ENCODE measurements around the gene BCR.
"Not testable (repeated sequence)": the region's sequence is repeated elsewhere in the genome, so short reads cannot be mapped to it uniquely, and the experiment has no call there.

The BCR gene

GRCh38 chr22:23313791-23314567 lies 133.7 kb downstream of the BCR start:
- no peaks in the 10 kb centered on the region for H3K9me3 Mint-ChIP-seq (ENCODE audit: low read depth)
- no peak overlapping the region for H3K4me3 Mint-ChIP-seq
- no peak overlapping the region for H3K27ac Mint-ChIP-seq
- peaks cover 3% of the 10 kb centered on the region for H3K4me1 Mint-ChIP-seq (ENCODE audit: low read depth)
- no peaks in the 10 kb centered on the region for H3K27me3 Mint-ChIP-seq
- H3K36me3 Mint-ChIP-seq = no peaks in the 10 kb centered on the region

- H3K27ac Mint-ChIP-seq = no peak overlapping the region
- no peaks in the 10 kb centered on the region for H3K27me3 Mint-ChIP-seq
- no peak overlapping the region for H3K4me3 Mint-ChIP-seq
- no peaks in the 10 kb centered on the region for H3K36me3 Mint-ChIP-seq
- peaks cover 3% of the 10 kb centered on the region for H3K4me1 Mint-ChIP-seq (ENCODE audit: low read depth)
- H3K9me3 Mint-ChIP-seq (ENCODE audit: low read depth) = no peaks in the 10 kb centered on the region
These were observed 135.1 kb downstream of the BCR start for GRCh38 chr22:23315341-23315917.

GRCh38 chr22:23316596-23316995 lies 136.3 kb downstream of the BCR start:
- not testable (repeated sequence) for H3K36me3 Mint-ChIP-seq; H3K9me3 Mint-ChIP-seq (ENCODE audit: low read depth); H3K4me1 Mint-ChIP-seq (ENCODE audit: low read depth); H3K27ac Mint-ChIP-seq; H3K4me3 Mint-ChIP-seq; H3K27me3 Mint-ChIP-seq

- not testable (repeated sequence) for H3K4me1 Mint-ChIP-seq (ENCODE audit: low read depth); H3K27me3 Mint-ChIP-seq; H3K36me3 Mint-ChIP-seq; H3K9me3 Mint-ChIP-seq (ENCODE audit: low read depth); H3K27ac Mint-ChIP-seq; H3K4me3 Mint-ChIP-seq
These were observed 138.0 kb downstream of the BCR start for GRCh38 chr22:23318316-23318715.

- not testable (repeated sequence) for H3K9me3 Mint-ChIP-seq (ENCODE audit: low read depth); H3K4me3 Mint-ChIP-seq; H3K4me1 Mint-ChIP-seq (ENCODE audit: low read depth); H3K27ac Mint-ChIP-seq; H3K36me3 Mint-ChIP-seq; H3K27me3 Mint-ChIP-seq
These were observed 142.3 kb downstream of the BCR start for GRCh38 chr22:23322497-23323080.

- H3K4me3 Mint-ChIP-seq; H3K27me3 Mint-ChIP-seq; H3K27ac Mint-ChIP-seq; H3K4me1 Mint-ChIP-seq (ENCODE audit: low read depth); H3K9me3 Mint-ChIP-seq (ENCODE audit: low read depth); H3K36me3 Mint-ChIP-seq: not testable (repeated sequence)
These were observed 143.8 kb downstream of the BCR start for GRCh38 chr22:23323960-23324688.

- Mint-ChIP-seq H3K4me1 (ENCODE audit: low read depth) (no peaks in the 10 kb centered on the region), H3K36me3 (no peaks in the 10 kb centered on the region), H3K27ac (no peak overlapping the region), H3K27me3 (no peaks in the 10 kb centered on the region), H3K4me3 (no peak overlapping the region), H3K9me3 (ENCODE audit: low read depth) (no peaks in the 10 kb centered on the region)
These were observed 144.9 kb downstream of the BCR start for GRCh38 chr22:23325183-23325582.

GRCh38 chr22:23333822-23334221 lies 153.5 kb downstream of the BCR start:
- H3K9me3 Mint-ChIP-seq (ENCODE audit: low read depth); H3K4me1 Mint-ChIP-seq (ENCODE audit: low read depth); H3K36me3 Mint-ChIP-seq; H3K27me3 Mint-ChIP-seq; H3K4me3 Mint-ChIP-seq; H3K27ac Mint-ChIP-seq: not testable (repeated sequence)

- not testable (repeated sequence) for H3K36me3 Mint-ChIP-seq; H3K4me3 Mint-ChIP-seq; H3K9me3 Mint-ChIP-seq (ENCODE audit: low read depth); H3K4me1 Mint-ChIP-seq (ENCODE audit: low read depth); H3K27ac Mint-ChIP-seq; H3K27me3 Mint-ChIP-seq
These were observed 157.4 kb downstream of the BCR start for GRCh38 chr22:23337672-23338071.

GRCh38 chr22:23341942-23342695 lies 161.8 kb downstream of the BCR start:
- H3K9me3 Mint-ChIP-seq (ENCODE audit: low read depth); H3K27ac Mint-ChIP-seq; H3K36me3 Mint-ChIP-seq; H3K4me3 Mint-ChIP-seq; H3K4me1 Mint-ChIP-seq (ENCODE audit: low read depth); H3K27me3 Mint-ChIP-seq: not testable (repeated sequence)

GRCh38 chr22:23351321-23351720 lies 171.0 kb downstream of the BCR start:
- H3K27ac Mint-ChIP-seq = no peak overlapping the region
- H3K4me1 Mint-ChIP-seq (ENCODE audit: low read depth) = peaks cover 5% of the 10 kb centered on the region
- no peak overlapping the region for H3K4me3 Mint-ChIP-seq
- H3K36me3 Mint-ChIP-seq = no peaks in the 10 kb centered on the region
- no peaks in the 10 kb centered on the region for H3K9me3 Mint-ChIP-seq (ENCODE audit: low read depth)
- peaks cover 5% of the 10 kb centered on the region for H3K27me3 Mint-ChIP-seq

- H3K4me3 Mint-ChIP-seq = no peak overlapping the region
- peaks cover 5% of the 10 kb centered on the region for H3K27me3 Mint-ChIP-seq
- no peaks in the 10 kb centered on the region for H3K36me3 Mint-ChIP-seq
- no peaks in the 10 kb centered on the region for H3K9me3 Mint-ChIP-seq (ENCODE audit: low read depth)
- peaks cover 5% of the 10 kb centered on the region for H3K4me1 Mint-ChIP-seq (ENCODE audit: low read depth)
- no peak overlapping the region for H3K27ac Mint-ChIP-seq
These were observed 172.7 kb downstream of the BCR start for GRCh38 chr22:23353004-23353403.

- peaks cover 5% of the 10 kb centered on the region for H3K4me1 Mint-ChIP-seq (ENCODE audit: low read depth)
- peaks cover 5% of the 10 kb centered on the region for H3K27me3 Mint-ChIP-seq
- H3K4me3 Mint-ChIP-seq = no peak overlapping the region
- H3K9me3 Mint-ChIP-seq (ENCODE audit: low read depth) = no peaks in the 10 kb centered on the region
- H3K36me3 Mint-ChIP-seq = no peaks in the 10 kb centered on the region
- H3K27ac Mint-ChIP-seq = no peak overlapping the region
These were observed 173.4 kb downstream of the BCR start for GRCh38 chr22:23353696-23354095.

- Mint-ChIP-seq H3K27ac (no peak overlapping the region), H3K36me3 (no peaks in the 10 kb centered on the region), H3K4me1 (ENCODE audit: low read depth) (peaks cover 5% of the 10 kb centered on the region), H3K9me3 (ENCODE audit: low read depth) (no peaks in the 10 kb centered on the region), H3K4me3 (no peak overlapping the region), H3K27me3 (peaks cover 5% of the 10 kb centered on the region)
These were observed 175.8 kb downstream of the BCR start for GRCh38 chr22:23356094-23356493.

GRCh38 chr22:23357053-23357452 lies 176.7 kb downstream of the BCR start:
- Mint-ChIP-seq H3K27me3 (peaks cover 5% of the 10 kb centered on the region), H3K9me3 (ENCODE audit: low read depth) (no peaks in the 10 kb centered on the region), H3K4me1 (ENCODE audit: low read depth) (peaks cover 5% of the 10 kb centered on the region), H3K4me3 (no peak overlapping the region), H3K27ac (no peak overlapping the region), H3K36me3 (no peaks in the 10 kb centered on the region)
